K562 treated with DMSO at 1 percent for 4 hours (cell line): Measurements from ENCODE around the gene VWC2L. TPM values are rescaled to one million over a fixed set of nuclear protein-coding genes. Genes with fewer than 3 reads are reported as not detected.

Experiments
- total RNA-seq: library from RNA; unstranded; fragments of 300-600 nt; gene quantifications from 2 replicates; pipeline ENCODE4 v1.2.3, GENCODE V29; 2022; ENCODE audit not compliant: insufficient read depth

The VWC2L gene
- total RNA-seq, result not detected in 2 replicates

GRCh38 chr2:214410918-214411554 is at the start of gene VWC2L:
Gene VWC2L (plus strand): TSS chr2:214411054. CDS start chr2:214414194, 3,140 bp downstream.

